IMR-90 (cell line): ENCODE data around the gene LY9.

Experiments used
- CEBPB ChIP-seq: IDR thresholded peaks from 2 replicates; pipeline ENCODE4 v1.6.1; 2012; ENCODE audit warnings: low read depth, low read length, improper control_type of control experiment
- CHD1 ChIP-seq: IDR thresholded peaks from 2 replicates; pipeline ENCODE4 v1.6.1; 2012; ENCODE audit warnings: low read depth, low read length, improper control_type of control experiment
- CTCF ChIP-seq: conservative IDR thresholded peaks from 2 replicates; pipeline ENCODE4 v1.5.1; 2012; ENCODE audit warnings: mild to moderate bottlenecking, low read depth, low read length, improper control_type of control experiment
- FOS ChIP-seq: fragments of 150-350 bp; IDR thresholded peaks from 2 replicates; pipeline ENCODE4 v1.6.1; 2016; ENCODE audit warnings: low read depth, low read length
- POLR2A ChIP-seq: IDR thresholded peaks from 2 replicates; pipeline ENCODE4 v1.6.1; 2012; ENCODE audit warnings: mild to moderate bottlenecking, low read depth, low read length
- RAD21 ChIP-seq: IDR thresholded peaks from 2 replicates; pipeline ENCODE4 v1.6.1; 2012; ENCODE audit warnings: low read length, improper control_type of control experiment
- RCOR1 ChIP-seq: IDR thresholded peaks from 2 replicates; pipeline ENCODE4 v1.6.1; 2012; ENCODE audit warnings: mild to moderate bottlenecking, low read length, improper control_type of control experiment; ENCODE audit not compliant: insufficient replicate concordance
- RFX5 ChIP-seq: IDR thresholded peaks from 2 replicates; pipeline ENCODE4 v1.8.0; 2012; ENCODE audit warnings: low read depth, mild to moderate bottlenecking, low read length, moderate library complexity
- SMC3 ChIP-seq: fragments of 150-350 bp; IDR thresholded peaks from 2 replicates; pipeline ENCODE4 v1.6.1; 2016; ENCODE audit warnings: low read depth, mild to moderate bottlenecking, antibody characterized with exemption, low read length, moderate library complexity

- TF ChIP-seq CTCF (no peak), POLR2A (no peak), RFX5 (no peak), RCOR1 (no peak), FOS (no peak), RAD21 (no peak), CEBPB (no peak), SMC3 (no peak), CHD1 (no peak)
Measured at GRCh38 chr1:160838888-160839287, 42.9 kb downstream of the LY9 start.
